CD14-positive monocyte (primary cell): ENCODE results near the gene SUSD2. TPM values are rescaled to one million over a fixed set of nuclear protein-coding genes. Genes with fewer than 3 reads are reported as not detected.

ENCODE experiments used
- DNase-seq, 3 donors: peaks; one replicate each; pipeline ENCODE4 v3.0.0-alpha.2; 2011 to 2022
- H2AFZ ChIP-seq: 2 replicates; pipeline ENCODE4 v1.6.0; 2012; ENCODE audit warnings: mild to moderate bottlenecking, low read depth, low read length, inconsistent platforms; ENCODE audit not compliant: insufficient read depth, poor library complexity, severe bottlenecking
- H3K27ac ChIP-seq, 2 donors: 1 replicate in 1 of 2; 2 replicates in 1 of 2; pipeline ENCODE4 v1.5.1; 2012 to 2013; ENCODE audit warnings: low read length in 2 of 2, control low read depth in 1 of 2, inconsistent platforms in 1 of 2, low read depth in 1 of 2, mild to moderate bottlenecking in 1 of 2
- H3K27me3 ChIP-seq, 2 donors: one replicate each; pipeline versions ENCODE4 v1.6.0 to v1.6.1; 2011 to 2013; ENCODE audit warnings: low read length in 2 of 2; ENCODE audit not compliant: control insufficient read depth in 2 of 2, insufficient read depth in 2 of 2
- H3K36me3 ChIP-seq, 2 donors: replicated peaks in 1 of 2; 1 replicate in 1 of 2; 2 replicates in 1 of 2; pipeline versions ENCODE4 v1.5.1 to v1.6.1; 2012 to 2013; ENCODE audit warnings: low read length in 2 of 2, control low read depth in 1 of 2, inconsistent platforms in 1 of 2, mild to moderate bottlenecking in 1 of 2; ENCODE audit not compliant: insufficient read depth in 2 of 2, control insufficient read depth in 1 of 2
- H3K4me1 ChIP-seq, 2 donors: 1 replicate in 1 of 2; 2 replicates in 1 of 2; pipeline versions ENCODE4 v1.5.1 to v1.6.1; 2012 to 2013; ENCODE audit warnings: low read length in 2 of 2, control low read depth in 1 of 2, inconsistent platforms in 1 of 2, mild to moderate bottlenecking in 1 of 2, moderate library complexity in 1 of 2; ENCODE audit not compliant: insufficient read depth in 2 of 2, control insufficient read depth in 1 of 2
- H3K4me2 ChIP-seq: replicated peaks from 2 replicates; pipeline ENCODE3; 2012; ENCODE audit warnings: low read length, moderate library complexity, mild to moderate bottlenecking; ENCODE audit not compliant: poor library complexity, severe bottlenecking; ENCODE audit errors: extremely low read depth
- H3K4me3 ChIP-seq, 3 experiments: fragments of 200-600 bp in 1 of 3; sonication (generic) in 1 of 3; replicated peaks in 1 of 3; 1 replicate in 2 of 3; 2 replicates in 1 of 3; pipeline ENCODE4 v1.5.1; 2011 to 2013; ENCODE audit warnings: low read length in 3 of 3, mild to moderate bottlenecking in 3 of 3, control low read depth in 2 of 3, low read depth in 2 of 3, inconsistent platforms in 1 of 3, moderate library complexity in 1 of 3
- H3K79me2 ChIP-seq: 2 replicates; pipeline ENCODE4 v1.6.0; 2012; ENCODE audit warnings: mild to moderate bottlenecking, control low read depth, inconsistent platforms, low read length, moderate library complexity; ENCODE audit not compliant: insufficient read depth
- H3K9ac ChIP-seq: 2 replicates; pipeline ENCODE4 v1.6.0; 2017; ENCODE audit warnings: low read length, mild to moderate bottlenecking; ENCODE audit not compliant: insufficient read depth, poor library complexity, severe bottlenecking
- H3K9me3 ChIP-seq, 2 donors: replicated peaks in 1 of 2; 1 replicate in 1 of 2; 2 replicates in 1 of 2; pipeline versions ENCODE4 v1.5.1 to v1.6.1; 2012 to 2013; ENCODE audit warnings: low read length in 2 of 2, control low read depth in 1 of 2; ENCODE audit not compliant: control insufficient read depth in 1 of 2, insufficient read depth in 1 of 2
- H4K20me1 ChIP-seq: 2 replicates; pipeline ENCODE4 v1.6.0; 2012; ENCODE audit warnings: mild to moderate bottlenecking, low read length, control low read depth, moderate library complexity; ENCODE audit not compliant: insufficient read depth
- H3K27ac Mint-ChIP-seq, 7 donors: one replicate each; pipeline ENCODE4 v1.8.0; 2020; ENCODE audit warnings: mild to moderate bottlenecking in 7 of 7, mixed read lengths in 7 of 7, moderate library complexity in 6 of 7, inconsistent platforms in 2 of 7
- H3K27me3 Mint-ChIP-seq, 3 donors: one replicate each; pipeline ENCODE4 v1.8.0; 2021 to 2022; ENCODE audit warnings: low read depth in 3 of 3, mild to moderate bottlenecking in 3 of 3, mixed read lengths in 3 of 3, moderate library complexity in 3 of 3, inconsistent platforms in 1 of 3
- H3K36me3 Mint-ChIP-seq, 2 donors: one replicate each; pipeline ENCODE4 v1.8.0; 2020; ENCODE audit warnings: mixed read lengths in 2 of 2, inconsistent platforms in 1 of 2, mild to moderate bottlenecking in 1 of 2
- H3K4me1 Mint-ChIP-seq: one replicate; pipeline ENCODE4 v1.8.0; 2020; ENCODE audit warnings: mild to moderate bottlenecking, mixed read lengths
- H3K4me3 Mint-ChIP-seq, 2 donors: one replicate each; pipeline ENCODE4 v1.8.0; 2020; ENCODE audit warnings: mild to moderate bottlenecking in 2 of 2, mixed read lengths in 2 of 2, moderate library complexity in 1 of 2
- H3K9me3 Mint-ChIP-seq, 7 donors: one replicate each; pipeline ENCODE4 v1.8.0; 2020 to 2022; ENCODE audit warnings: mixed read lengths in 7 of 7, mild to moderate bottlenecking in 6 of 7, moderate library complexity in 6 of 7, inconsistent platforms in 2 of 7
- WGBS: methylation state at CpG from one replicate; pipeline ENCODE4 v1.1.5; 2013; ENCODE audit warnings: missing lambda C conversion rate; ENCODE audit not compliant: insufficient coverage; 5-methylcytosine and 5-hydroxymethylcytosine counted together
- intact Hi-C, 2 donors: fragments of 100-400 bp; cut with micrococcal nuclease; formaldehyde crosslinking; loops; one replicate each; pipeline versions ENCODE4 v1.15.0 to v1.15.1; 2023
- polyA plus RNA-seq, 3 donors: library from polyadenylated mRNA; depleted of rRNA in 1 of 3; unstranded in 2 of 3; stranded (reverse) in 1 of 3; fragments of 300-500 nt in 2 of 3; fragments of >200 nt in 1 of 3; fragmentation: Illumina TruSeq in 2 of 3; gene quantifications; 1 replicate in 2 of 3; 2 replicates in 1 of 3; pipeline ENCODE4 v1.2.3, GENCODE V29; 2012 to 2021
- TF ChIP-seq, protein P1 (sequence below): fragments of 200-600 bp; IDR thresholded peaks from one replicate; pipeline ENCODE4 v1.8.0; 2022; ENCODE audit warnings: antibody characterized with exemption, mild to moderate bottlenecking

The SUSD2 gene
- polyA plus RNA-seq, 3 donors: 0.56 TPM; not detected in 2

DNA sequence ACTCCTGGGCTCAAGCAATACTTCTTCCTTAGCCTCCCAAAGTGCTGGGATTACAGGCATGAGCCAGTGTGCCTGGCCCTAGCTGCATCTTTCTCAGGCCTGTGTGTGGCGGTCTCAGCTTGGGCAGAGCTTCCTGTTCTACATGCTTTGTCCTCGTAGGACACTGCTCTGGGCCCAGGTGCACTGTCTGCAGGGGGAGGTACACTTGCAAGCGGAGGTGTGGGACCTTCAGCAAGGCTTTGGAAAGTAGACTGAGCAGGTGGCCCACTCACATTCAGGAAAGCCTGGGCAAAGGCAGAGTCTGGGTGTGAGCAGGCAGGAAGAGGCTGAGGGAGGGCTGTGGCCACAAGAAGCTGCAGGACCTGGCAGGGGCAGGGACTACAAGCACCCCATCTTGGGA, 33.6 kb upstream of the SUSD2 start:
- H3K27ac ChIP-seq: peak overlapping the region; percentile 18 to 59
- H3K4me1 ChIP-seq: peaks cover 56 to 61% of the 10 kb centered on the region in 2 donors
- peaks cover 0 to 8% of the 10 kb centered on the region in 2 donors for H3K36me3 ChIP-seq
- WGBS: 31% methylated on average over 3 of the region's 3 CpGs
- H3K27me3 ChIP-seq: no peaks in the 10 kb centered on the region
- no peak overlapping the region for H2AFZ ChIP-seq
- Mint-ChIP-seq H3K27me3 (peaks cover 0 to 3% (median 3%) of the 10 kb centered on the region in 3 donors), H3K9me3 (no peaks in the 10 kb centered on the region), H3K27ac (peak overlapping the region; percentile 73 to 88 (median 82)), H3K4me3 (peak overlapping the region in 1 of 2 donors; percentile 55), H3K4me1 (peaks cover 54% of the 10 kb centered on the region), H3K36me3 (peaks cover 25 to 29% of the 10 kb centered on the region in 2 donors)
- no peak for DNase-seq
- no peaks in the 10 kb centered on the region for H3K9me3 ChIP-seq
- H3K79me2 ChIP-seq: peaks cover 2% of the 10 kb centered on the region
- no peak overlapping the region for H3K4me3 ChIP-seq
- intact Hi-C loops: no loop called here
- H3K4me2 ChIP-seq: no peak overlapping the region
- H4K20me1 ChIP-seq: no peaks in the 10 kb centered on the region
- H3K9ac ChIP-seq: no peak overlapping the region
- TF ChIP-seq, protein P1, sequence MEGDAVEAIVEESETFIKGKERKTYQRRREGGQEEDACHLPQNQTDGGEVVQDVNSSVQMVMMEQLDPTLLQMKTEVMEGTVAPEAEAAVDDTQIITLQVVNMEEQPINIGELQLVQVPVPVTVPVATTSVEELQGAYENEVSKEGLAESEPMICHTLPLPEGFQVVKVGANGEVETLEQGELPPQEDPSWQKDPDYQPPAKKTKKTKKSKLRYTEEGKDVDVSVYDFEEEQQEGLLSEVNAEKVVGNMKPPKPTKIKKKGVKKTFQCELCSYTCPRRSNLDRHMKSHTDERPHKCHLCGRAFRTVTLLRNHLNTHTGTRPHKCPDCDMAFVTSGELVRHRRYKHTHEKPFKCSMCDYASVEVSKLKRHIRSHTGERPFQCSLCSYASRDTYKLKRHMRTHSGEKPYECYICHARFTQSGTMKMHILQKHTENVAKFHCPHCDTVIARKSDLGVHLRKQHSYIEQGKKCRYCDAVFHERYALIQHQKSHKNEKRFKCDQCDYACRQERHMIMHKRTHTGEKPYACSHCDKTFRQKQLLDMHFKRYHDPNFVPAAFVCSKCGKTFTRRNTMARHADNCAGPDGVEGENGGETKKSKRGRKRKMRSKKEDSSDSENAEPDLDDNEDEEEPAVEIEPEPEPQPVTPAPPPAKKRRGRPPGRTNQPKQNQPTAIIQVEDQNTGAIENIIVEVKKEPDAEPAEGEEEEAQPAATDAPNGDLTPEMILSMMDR: no peak

DNA sequence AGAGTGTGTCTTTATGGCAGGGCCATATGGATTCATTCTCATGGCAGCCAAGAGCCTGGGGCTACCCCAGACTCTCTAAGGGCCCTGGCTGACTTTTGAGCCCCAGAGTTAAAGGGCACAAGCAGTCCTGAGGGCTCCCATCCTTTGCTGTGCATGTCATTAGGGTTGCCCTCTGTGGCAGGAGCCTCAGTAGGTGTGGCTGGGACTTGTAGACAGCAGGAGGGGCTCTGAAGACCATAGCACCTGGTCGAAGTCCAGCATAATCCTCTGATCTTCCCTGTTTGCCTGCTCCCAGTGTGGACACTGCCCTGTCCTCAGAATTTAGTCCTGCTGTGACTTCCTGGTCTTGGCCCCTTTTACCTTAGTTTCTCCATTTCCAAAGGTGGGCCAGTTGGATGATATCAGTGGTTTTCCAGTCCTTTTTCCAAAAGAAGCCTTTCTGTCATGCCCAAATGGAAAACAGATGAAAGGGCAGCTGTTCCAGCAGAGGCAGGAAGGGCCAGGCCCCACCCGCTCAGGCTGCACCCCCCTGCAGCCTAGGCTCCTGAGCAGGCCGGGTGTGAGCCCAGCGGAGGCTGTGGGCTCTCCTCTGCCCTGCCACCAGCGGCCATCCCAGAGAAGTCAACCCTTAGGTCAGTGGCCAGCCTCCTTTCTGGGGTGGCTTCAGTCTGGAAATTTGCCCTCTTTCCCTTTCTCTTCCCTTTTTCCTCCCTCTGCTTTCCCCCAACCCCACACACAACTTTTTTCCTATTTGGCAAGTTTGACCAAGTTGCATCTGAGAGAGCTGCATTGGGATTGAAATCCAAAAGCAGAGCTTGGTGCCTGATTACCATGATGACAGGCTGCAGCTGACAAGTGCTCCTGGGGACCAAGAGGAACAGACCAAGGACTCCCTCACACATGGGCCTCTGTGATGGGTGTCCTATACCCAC, 32.8 kb upstream of the SUSD2 start:
- Histone ChIP-seq H3K4me2 (no peak overlapping the region), H3K27me3 (no peaks in the 10 kb centered on the region), H3K4me3 (no peak overlapping the region), H3K4me1 (peaks cover 60 to 64% of the 10 kb centered on the region in 2 donors), H3K9me3 (no peaks in the 10 kb centered on the region), H2AFZ (no peak overlapping the region), H3K27ac (peak overlapping the region in 1 of 2 donors; percentile 59), H4K20me1 (no peaks in the 10 kb centered on the region), H3K36me3 (peaks cover 0 to 4% of the 10 kb centered on the region in 2 donors), H3K9ac (no peak overlapping the region), H3K79me2 (no peaks in the 10 kb centered on the region)
- H3K4me1 Mint-ChIP-seq: peaks cover 61% of the 10 kb centered on the region
- DNase-seq: no peak
- no peaks in the 10 kb centered on the region for H3K9me3 Mint-ChIP-seq
- peaks cover 0 to 3% (median 3%) of the 10 kb centered on the region in 3 donors for H3K27me3 Mint-ChIP-seq
- intact Hi-C loops: no loop called here
- WGBS: 79% methylated on average over 5 of the region's 5 CpGs
- peak overlapping the region in 2 of 7 donors; percentile 52 to 61 for H3K27ac Mint-ChIP-seq
- H3K4me3 Mint-ChIP-seq: no peak overlapping the region
- peaks cover 21 to 26% of the 10 kb centered on the region in 2 donors for H3K36me3 Mint-ChIP-seq
- TF ChIP-seq, protein P1: no peak
